ENCODE data around the gene SLC12A7.

Gene SLC12A7

DNA sequence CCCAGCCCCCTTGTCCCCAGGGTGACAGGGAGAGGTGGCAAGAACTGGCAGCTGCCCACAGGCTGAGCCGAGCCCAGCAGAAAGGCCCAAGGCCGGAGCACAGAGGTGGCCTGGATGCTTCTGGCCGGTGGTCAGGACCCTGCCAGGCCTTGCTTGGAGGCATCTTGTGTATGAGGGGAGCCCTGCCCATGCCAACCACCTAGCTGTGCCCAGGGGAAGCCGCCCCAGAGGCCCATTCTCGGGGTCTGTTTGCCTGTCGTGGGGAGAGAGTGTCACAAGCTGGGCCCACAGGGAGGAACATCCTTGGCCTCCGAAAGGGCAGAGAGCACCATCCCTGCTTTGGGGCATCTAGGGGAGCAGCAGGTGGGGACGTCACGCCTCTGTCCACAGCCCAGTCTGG, 93.3 kb downstream of the SLC12A7 start:
- TF ChIP-seq SIN3A (IDR thresholded peaks at IDR 0.05; ENCODE audit: borderline replicate concordance, insufficient read depth, low read length) (no peak), REST (IDR thresholded peaks at IDR 0.05; ENCODE audit: insufficient read depth in 1 of 2, low read depth in 2 of 2, low read length in 2 of 2) (no peak), FOXP2 (optimal IDR thresholded peaks at IDR 0.05; ENCODE audit: borderline replicate concordance, extremely low read depth, extremely low read length, insufficient read depth) (no peak), POLR2AphosphoS5 (IDR thresholded peaks at IDR 0.05; ENCODE audit: low read depth, low read length) (no peak), TAF1 (IDR thresholded peaks at IDR 0.05; ENCODE audit: borderline replicate concordance, insufficient read depth, low read length) (no peak)

DNA sequence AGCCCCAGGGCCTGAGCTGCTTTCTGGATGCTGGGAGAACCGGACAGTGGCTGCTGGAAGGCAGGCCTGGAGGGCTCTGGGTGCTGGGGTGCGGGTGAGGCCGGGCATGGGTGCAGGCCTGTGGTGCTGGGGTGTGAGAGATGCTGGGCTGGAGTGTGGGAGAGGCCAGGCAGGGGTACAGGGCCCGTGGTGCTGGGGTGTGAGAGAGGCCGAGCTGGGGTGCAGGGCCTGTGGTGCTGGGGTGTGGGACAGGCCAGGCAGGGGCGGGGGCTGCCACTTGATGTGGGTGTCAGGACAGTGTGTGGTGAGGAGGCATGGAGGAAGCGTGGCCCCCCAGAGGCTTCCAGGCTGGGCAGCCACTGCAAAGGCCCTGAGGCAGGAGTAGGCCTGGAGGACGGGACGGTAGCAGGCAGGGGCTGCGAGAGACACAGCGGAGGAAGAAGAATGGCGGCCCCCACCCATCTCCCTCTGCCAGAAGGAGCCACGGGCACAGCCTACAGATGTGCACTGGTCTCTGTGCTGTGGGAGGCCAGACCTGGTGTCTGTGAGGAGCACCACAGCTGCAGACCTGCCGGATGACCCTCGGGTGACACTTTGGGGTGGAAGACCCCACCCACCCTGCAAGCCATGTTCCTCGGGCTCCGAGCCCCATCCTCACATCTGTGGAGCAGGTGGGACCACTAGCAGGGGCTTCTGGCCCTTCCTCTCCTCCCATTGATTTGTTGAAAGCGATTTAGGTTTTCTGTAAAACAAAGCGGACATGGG, 94.0 kb downstream of the SLC12A7 start:
- TF ChIP-seq TAF1 (IDR thresholded peaks at IDR 0.05; ENCODE audit: borderline replicate concordance, insufficient read depth, low read length) (no peak), POLR2AphosphoS5 (IDR thresholded peaks at IDR 0.05; ENCODE audit: low read depth, low read length) (no peak), REST (IDR thresholded peaks at IDR 0.05; ENCODE audit: insufficient read depth in 1 of 2, low read depth in 2 of 2, low read length in 2 of 2) (no peak), FOXP2 (optimal IDR thresholded peaks at IDR 0.05; ENCODE audit: borderline replicate concordance, extremely low read depth, extremely low read length, insufficient read depth) (no peak)

GRCh38 chr5:1017056-1017455, 94.8 kb downstream of the SLC12A7 start:
- no peak for TF ChIP-seq POLR2AphosphoS5 (IDR thresholded peaks at IDR 0.05; ENCODE audit: low read depth, low read length)

GRCh38 chr5:1016476-1016875, 95.4 kb downstream of the SLC12A7 start:
- no peak for TF ChIP-seq POLR2AphosphoS5 (IDR thresholded peaks at IDR 0.05; ENCODE audit: low read depth, low read length)
- TF ChIP-seq TAF1 (IDR thresholded peaks at IDR 0.05; ENCODE audit: borderline replicate concordance, insufficient read depth, low read length), result no peak
- no peak for TF ChIP-seq SIN3A (IDR thresholded peaks at IDR 0.05; ENCODE audit: borderline replicate concordance, insufficient read depth, low read length)
- TF ChIP-seq FOXP2 (optimal IDR thresholded peaks at IDR 0.05; ENCODE audit: borderline replicate concordance, extremely low read depth, extremely low read length, insufficient read depth), result no peak
- no peak for TF ChIP-seq REST (IDR thresholded peaks at IDR 0.05; ENCODE audit: insufficient read depth in 1 of 2, low read depth in 2 of 2, low read length in 2 of 2)

- TF ChIP-seq POLR2AphosphoS5 (IDR thresholded peaks at IDR 0.05; ENCODE audit: low read depth, low read length), result no peak
- TF ChIP-seq TAF1 (IDR thresholded peaks at IDR 0.05; ENCODE audit: borderline replicate concordance, insufficient read depth, low read length), result no peak
- no peak for TF ChIP-seq FOXP2 (optimal IDR thresholded peaks at IDR 0.05; ENCODE audit: borderline replicate concordance, extremely low read depth, extremely low read length, insufficient read depth)
- TF ChIP-seq REST (IDR thresholded peaks at IDR 0.05; ENCODE audit: insufficient read depth in 1 of 2, low read depth in 2 of 2, low read length in 2 of 2), result no peak
- no peak for TF ChIP-seq SIN3A (IDR thresholded peaks at IDR 0.05; ENCODE audit: borderline replicate concordance, insufficient read depth, low read length)
Observed at GRCh38 chr5:1016036-1016435, 95.8 kb downstream of the SLC12A7 start.

Data from PFSK-1 (cell line).